Superior temporal gyrus (tissue), 1 donor: ENCODE results near the gene FNDC5.

ENCODE experiments used
- DNase-seq: peaks from one replicate; pipeline ENCODE4 v3.0.0-alpha.2; 2016; ENCODE audit errors: extremely low spot score

FNDC5 gene

GRCh38 chr1:32816676-32817158 is 54.0 kb downstream of the FNDC5 start:
- DNase-seq: no peak

GRCh38 chr1:32813941-32814739 is 56.6 kb downstream of the FNDC5 start:
- no peak for DNase-seq
